ENCODE data around the gene GABBR2. TPM values are rescaled to one million over a fixed set of nuclear protein-coding genes. Genes with fewer than 3 reads are reported as not detected.

Gene GABBR2
- total RNA-seq, 1 donor, result not detected

DNA sequence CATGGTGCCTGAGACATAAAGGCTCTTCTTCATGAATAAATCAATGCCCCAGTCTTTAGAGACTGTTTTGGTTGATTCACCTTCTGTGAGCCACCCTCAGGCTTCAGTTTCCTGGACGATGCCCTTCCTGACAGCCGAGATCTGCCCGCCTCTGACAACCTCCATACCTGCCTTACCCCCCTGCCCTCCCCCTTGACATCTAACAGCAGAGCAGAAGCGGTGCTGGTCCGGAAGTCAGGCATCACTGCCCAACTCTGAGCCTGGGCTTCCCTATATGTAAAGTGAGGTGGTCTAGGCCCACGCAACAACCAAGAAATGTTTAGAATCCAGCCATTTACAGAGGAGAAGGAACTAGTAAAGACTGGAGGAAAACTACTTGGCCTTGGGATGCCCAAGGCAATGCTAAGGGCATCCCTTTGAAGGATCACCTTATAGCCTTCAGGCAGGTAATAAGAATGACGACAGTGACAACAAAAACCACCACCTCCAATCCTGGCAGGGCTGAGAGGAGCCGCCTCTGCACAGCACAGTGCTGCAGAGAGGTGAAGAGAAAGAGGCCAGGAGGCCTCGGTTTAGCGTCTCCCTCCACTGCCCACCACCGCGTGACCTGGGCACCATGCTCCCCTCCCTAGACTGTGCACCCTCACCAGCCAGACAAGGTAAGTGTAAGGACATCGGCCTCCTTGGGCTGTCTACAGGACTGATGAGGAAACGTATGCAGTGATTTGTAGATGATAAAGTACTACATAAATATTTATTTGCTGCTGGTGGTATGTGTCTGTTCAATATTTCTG is 35.3 kb upstream of the GABBR2 start:
- H3K4me3 ChIP-seq (ENCODE audit: low read depth, low read length), result no peak overlapping the region
- DNase-seq (ENCODE audit: low read depth), result no peak
- TF ChIP-seq, protein P1, sequence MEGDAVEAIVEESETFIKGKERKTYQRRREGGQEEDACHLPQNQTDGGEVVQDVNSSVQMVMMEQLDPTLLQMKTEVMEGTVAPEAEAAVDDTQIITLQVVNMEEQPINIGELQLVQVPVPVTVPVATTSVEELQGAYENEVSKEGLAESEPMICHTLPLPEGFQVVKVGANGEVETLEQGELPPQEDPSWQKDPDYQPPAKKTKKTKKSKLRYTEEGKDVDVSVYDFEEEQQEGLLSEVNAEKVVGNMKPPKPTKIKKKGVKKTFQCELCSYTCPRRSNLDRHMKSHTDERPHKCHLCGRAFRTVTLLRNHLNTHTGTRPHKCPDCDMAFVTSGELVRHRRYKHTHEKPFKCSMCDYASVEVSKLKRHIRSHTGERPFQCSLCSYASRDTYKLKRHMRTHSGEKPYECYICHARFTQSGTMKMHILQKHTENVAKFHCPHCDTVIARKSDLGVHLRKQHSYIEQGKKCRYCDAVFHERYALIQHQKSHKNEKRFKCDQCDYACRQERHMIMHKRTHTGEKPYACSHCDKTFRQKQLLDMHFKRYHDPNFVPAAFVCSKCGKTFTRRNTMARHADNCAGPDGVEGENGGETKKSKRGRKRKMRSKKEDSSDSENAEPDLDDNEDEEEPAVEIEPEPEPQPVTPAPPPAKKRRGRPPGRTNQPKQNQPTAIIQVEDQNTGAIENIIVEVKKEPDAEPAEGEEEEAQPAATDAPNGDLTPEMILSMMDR (IDR thresholded peaks at IDR 0.05; ENCODE audit: insufficient read depth, low read depth, low read length), result no peak

GRCh38 chr9:98743329-98743728 is 34.6 kb upstream of the GABBR2 start:
- no peak for DNase-seq (ENCODE audit: low read depth)
- TF ChIP-seq, protein P1 (IDR thresholded peaks at IDR 0.05; ENCODE audit: insufficient read depth, low read depth, low read length), result no peak
- no peak overlapping the region for H3K4me3 ChIP-seq (ENCODE audit: low read depth, low read length)

GRCh38 chr9:98742325-98743280 is 33.9 kb upstream of the GABBR2 start:
- DNase-seq (ENCODE audit: low read depth), result peak; percentile 6
- no peak overlapping the region for H3K4me3 ChIP-seq (ENCODE audit: low read depth, low read length)
- TF ChIP-seq, protein P1 (IDR thresholded peaks at IDR 0.05; ENCODE audit: insufficient read depth, low read depth, low read length), result no peak

- no peak for DNase-seq (ENCODE audit: low read depth)
- TF ChIP-seq, protein P1 (IDR thresholded peaks at IDR 0.05; ENCODE audit: insufficient read depth, low read depth, low read length), result no peak
Observed at GRCh38 chr9:98740226-98740881, 31.6 kb upstream of the GABBR2 start.

DNA sequence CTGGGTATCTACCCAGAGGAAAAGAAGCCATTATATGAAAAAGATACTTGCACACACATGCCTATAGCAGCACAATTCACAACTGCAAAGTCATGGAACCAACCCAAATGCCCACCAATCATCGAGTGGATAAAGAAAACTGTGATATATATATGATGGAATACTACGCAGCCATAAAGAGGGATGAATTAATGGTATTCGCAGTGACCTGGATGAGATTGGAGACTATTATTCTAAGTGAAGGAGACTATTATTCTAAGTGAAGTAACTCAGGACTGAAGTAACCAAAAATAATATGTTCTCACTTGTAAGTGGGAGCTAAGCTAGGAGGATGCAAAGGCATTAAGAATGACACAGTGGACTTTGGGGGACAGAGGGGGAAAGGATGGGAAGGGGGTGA is 30.0 kb upstream of the GABBR2 start:
- DNase-seq (ENCODE audit: low read depth), result no peak
- H3K4me3 ChIP-seq (ENCODE audit: low read depth, low read length), result no peak overlapping the region
- TF ChIP-seq, protein P1 (IDR thresholded peaks at IDR 0.05; ENCODE audit: insufficient read depth, low read depth, low read length), result no peak

More at GRCh38 chr9:98740226-98740881, 31.6 kb upstream of the GABBR2 start:
- no peak overlapping the region for H3K4me3 ChIP-seq (ENCODE audit: low read depth, low read length)

DNA sequence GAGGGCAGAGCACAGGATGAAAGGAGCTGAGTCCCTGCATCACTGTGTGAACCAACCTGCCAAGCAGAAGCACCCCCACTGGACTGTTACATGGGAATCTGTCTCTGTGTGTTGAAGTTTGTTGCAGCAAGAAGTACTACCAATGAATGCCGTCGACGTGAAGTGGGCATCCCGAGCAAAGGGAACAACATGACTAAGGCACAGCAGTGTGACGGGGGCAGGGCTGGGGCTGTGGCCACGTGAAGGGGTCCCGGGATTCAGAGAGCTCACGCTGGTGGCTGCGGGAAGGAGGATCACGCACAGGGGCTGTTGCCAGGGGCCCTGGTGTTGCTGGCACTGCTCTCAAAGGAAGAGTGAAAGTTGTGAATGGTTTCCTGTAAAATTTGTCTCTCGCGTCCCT is 27.5 kb upstream of the GABBR2 start:
- no peak for DNase-seq (ENCODE audit: low read depth)
- TF ChIP-seq, protein P1 (IDR thresholded peaks at IDR 0.05; ENCODE audit: insufficient read depth, low read depth, low read length), result no peak
- H3K4me3 ChIP-seq (ENCODE audit: low read depth, low read length), result no peak overlapping the region

All from fibroblast of villous mesenchyme (primary cell).